BE2C (cell line): ENCODE data around the gene MRNIP.

Experiments
- DNase-seq: peaks from one replicate; pipeline ENCODE4 v3.0.0-alpha.2; 2020
- H3K27me3 ChIP-seq: fragments of 250-450 bp; sonication (Bioruptor Pico); 2 replicates; pipeline ENCODE4 v1.5.1; 2020; ENCODE audit warnings: mild to moderate bottlenecking
- H3K36me3 ChIP-seq: fragments of 250-450 bp; sonication (Bioruptor Pico); 2 replicates; pipeline ENCODE4 v1.5.1; 2020; ENCODE audit warnings: mild to moderate bottlenecking
- H3K4me1 ChIP-seq: fragments of 250-450 bp; sonication (Bioruptor Pico); 2 replicates; pipeline ENCODE4 v1.5.1; 2020
- H3K4me3 ChIP-seq: 2 replicates; pipeline ENCODE4 v1.5.1; 2011; ENCODE audit warnings: low read depth, low read length
- H3K9me3 ChIP-seq: fragments of 250-450 bp; sonication (Bioruptor Pico); 2 replicates; pipeline ENCODE4 v1.5.1; 2020
- TF ChIP-seq, protein P1 (sequence below): IDR thresholded peaks from 2 replicates; pipeline ENCODE4 v1.5.1; 2012; ENCODE audit warnings: mild to moderate bottlenecking, low read depth, low read length

Gene MRNIP

DNA sequence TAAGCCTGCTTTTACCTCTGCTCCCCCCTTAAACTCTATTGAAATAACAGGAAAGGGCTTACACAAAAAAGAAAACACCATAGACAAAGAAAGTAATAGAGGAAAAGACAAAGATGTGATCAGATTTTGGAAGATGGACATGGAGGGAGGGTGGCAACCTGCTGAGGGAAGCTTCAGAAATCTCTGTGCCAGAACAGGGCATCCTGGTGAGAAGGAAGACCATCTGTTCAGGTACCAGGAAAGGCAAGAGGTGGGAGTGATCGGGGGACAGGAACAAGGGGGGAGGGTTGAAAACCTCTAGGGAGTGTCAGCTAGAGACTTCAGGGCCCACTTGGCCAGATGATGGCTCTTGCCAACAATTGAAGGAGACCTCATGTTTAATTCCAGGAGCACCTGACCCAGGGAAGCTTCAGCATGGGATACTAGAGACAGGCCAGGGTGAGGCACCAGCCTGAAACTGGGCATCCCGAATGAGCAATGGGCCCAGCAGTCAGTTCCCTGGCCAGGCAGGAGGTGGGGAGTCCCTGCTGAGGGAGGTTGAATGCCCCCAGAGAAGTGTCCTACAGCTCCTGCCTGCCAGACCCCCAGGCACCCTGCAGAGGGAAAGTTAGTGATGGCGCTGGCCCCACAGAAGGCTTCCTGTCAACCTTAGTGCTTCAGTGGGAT is 29.7 kb downstream of the MRNIP start:
- Histone ChIP-seq H3K36me3 (peaks cover 89% of the 10 kb centered on the region), H3K4me1 (no peaks in the 10 kb centered on the region), H3K4me3 (no peak overlapping the region), H3K27me3 (no peaks in the 10 kb centered on the region), H3K9me3 (no peaks in the 10 kb centered on the region)
- no peak for DNase-seq
- TF ChIP-seq, protein P1, sequence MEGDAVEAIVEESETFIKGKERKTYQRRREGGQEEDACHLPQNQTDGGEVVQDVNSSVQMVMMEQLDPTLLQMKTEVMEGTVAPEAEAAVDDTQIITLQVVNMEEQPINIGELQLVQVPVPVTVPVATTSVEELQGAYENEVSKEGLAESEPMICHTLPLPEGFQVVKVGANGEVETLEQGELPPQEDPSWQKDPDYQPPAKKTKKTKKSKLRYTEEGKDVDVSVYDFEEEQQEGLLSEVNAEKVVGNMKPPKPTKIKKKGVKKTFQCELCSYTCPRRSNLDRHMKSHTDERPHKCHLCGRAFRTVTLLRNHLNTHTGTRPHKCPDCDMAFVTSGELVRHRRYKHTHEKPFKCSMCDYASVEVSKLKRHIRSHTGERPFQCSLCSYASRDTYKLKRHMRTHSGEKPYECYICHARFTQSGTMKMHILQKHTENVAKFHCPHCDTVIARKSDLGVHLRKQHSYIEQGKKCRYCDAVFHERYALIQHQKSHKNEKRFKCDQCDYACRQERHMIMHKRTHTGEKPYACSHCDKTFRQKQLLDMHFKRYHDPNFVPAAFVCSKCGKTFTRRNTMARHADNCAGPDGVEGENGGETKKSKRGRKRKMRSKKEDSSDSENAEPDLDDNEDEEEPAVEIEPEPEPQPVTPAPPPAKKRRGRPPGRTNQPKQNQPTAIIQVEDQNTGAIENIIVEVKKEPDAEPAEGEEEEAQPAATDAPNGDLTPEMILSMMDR: no peak

DNA sequence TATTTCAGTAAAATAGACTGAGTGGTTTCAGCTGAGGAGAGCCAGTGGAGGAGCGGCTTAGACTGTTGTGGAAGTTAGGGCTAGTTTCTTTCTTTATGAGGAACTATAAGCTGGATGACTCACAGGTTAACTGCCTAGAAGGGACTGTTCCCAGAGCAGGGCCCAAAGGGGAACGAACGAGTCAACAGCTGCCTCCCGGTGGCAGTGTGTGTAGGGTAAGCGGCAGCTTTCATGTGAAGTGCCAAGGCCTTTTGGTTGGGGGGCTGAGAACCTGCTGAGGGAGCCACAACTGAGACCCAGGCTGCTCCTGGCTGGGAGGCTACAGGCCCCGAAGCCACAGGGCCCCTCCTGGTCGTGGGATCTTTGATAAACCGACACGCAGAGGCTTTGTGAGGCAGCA is 30.9 kb downstream of the MRNIP start:
- H3K9me3 ChIP-seq: no peaks in the 10 kb centered on the region
- no peak for DNase-seq
- H3K27me3 ChIP-seq: no peaks in the 10 kb centered on the region
- no peak overlapping the region for H3K4me3 ChIP-seq
- H3K36me3 ChIP-seq: peaks cover 86% of the 10 kb centered on the region
- TF ChIP-seq, protein P1: no peak
- H3K4me1 ChIP-seq: no peaks in the 10 kb centered on the region

DNA sequence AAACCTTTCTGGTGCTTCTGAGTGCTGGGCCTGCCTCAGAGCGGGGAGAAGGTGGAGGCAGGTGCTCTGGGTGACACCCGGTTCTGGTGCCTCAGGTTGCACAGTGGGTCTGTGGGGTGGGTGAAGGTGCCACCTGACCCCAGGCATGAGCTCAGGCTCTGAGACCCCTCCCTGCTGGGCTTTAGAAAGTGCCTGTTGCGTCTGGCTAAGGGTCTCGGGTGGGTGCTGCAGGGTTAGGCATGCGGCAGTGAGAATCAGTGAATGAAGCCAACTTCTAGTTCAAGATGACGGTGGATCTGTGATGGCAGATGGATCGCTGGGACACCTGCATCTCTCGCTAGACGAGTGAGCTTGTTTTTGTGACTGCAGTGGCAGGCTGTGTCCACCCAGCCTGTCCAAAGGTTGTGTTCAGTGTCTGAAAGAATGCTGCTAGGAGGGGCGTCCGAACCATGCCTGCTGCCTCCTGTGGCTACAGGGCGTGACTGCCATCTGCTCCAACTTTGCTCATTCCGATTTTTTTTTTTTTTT is 32.9 kb downstream of the MRNIP start:
- no peaks in the 10 kb centered on the region for H3K9me3 ChIP-seq

DNA sequence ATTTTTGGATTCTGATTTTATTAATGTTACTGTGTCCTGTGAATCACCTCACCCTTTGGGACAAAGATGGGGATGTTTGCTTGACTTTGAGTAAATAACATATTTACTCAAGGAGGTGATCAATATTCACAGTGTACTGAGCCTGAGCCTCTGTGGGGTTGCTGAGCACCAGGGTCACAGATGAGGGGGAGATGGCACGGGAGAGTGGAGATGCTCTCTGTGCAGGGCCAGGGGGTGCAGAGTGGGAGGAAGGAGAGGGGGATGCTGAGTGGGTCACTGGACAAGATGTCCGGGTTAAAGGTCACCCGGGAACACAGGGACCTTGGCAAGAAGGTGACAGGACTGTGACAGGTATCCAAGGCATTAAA is 33.9 kb downstream of the MRNIP start:
- no peak for DNase-seq
- H3K9me3 ChIP-seq: no peaks in the 10 kb centered on the region
- peaks cover 10% of the 10 kb centered on the region for H3K4me1 ChIP-seq
- peaks cover 62% of the 10 kb centered on the region for H3K36me3 ChIP-seq
- TF ChIP-seq, protein P1: no peak
- no peak overlapping the region for H3K4me3 ChIP-seq
- H3K27me3 ChIP-seq: no peaks in the 10 kb centered on the region

More for the DNA sequence above, 32.9 kb downstream of the MRNIP start:
- Histone ChIP-seq H3K4me1 (peaks cover 3% of the 10 kb centered on the region; the same call in 1 of the 2 replicates), H3K27me3 (no peaks in the 10 kb centered on the region), H3K4me3 (no peak overlapping the region), H3K36me3 (peaks cover 71% of the 10 kb centered on the region)
- TF ChIP-seq, protein P1: no peak
- no peak for DNase-seq

DNA sequence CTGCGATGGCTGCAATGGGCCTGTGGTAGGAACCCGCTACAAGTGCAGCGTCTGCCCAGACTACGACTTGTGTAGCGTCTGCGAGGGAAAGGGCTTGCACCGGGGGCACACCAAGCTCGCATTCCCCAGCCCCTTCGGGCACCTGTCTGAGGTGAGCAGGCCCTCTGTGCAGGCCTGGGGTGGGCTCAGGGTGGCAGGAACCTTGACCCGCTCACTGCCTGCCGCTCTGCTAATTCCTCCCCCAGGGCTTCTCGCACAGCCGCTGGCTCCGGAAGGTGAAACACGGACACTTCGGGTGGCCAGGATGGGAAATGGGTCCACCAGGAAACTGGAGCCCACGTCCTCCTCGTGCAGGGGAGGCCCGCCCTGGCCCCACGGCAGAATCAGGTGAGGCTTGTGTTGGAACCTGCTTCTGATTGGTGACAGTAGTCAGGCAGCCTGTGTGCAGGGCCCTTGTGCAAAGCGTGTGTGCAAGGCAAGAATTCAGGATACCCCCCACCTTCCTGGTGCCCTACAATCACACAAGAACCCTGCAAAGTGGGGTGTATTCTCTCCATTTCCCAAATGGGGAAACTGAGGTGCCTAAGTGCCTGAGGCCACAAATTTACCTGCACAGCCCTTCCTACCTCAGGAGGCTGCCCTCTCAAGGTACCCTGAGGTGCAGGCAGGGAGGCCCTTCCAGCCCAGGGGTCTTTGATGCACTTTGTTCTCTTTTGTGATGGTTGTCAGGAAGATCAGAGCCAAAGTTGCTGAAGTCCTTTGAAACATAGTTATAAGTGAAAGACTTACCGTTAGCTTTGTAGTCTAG is 34.5 kb downstream of the MRNIP start:
- Histone ChIP-seq H3K36me3 (peaks cover 60% of the 10 kb centered on the region), H3K27me3 (no peaks in the 10 kb centered on the region), H3K9me3 (no peaks in the 10 kb centered on the region), H3K4me3 (no peak overlapping the region), H3K4me1 (peaks cover 16% of the 10 kb centered on the region)
- no peak for DNase-seq
- TF ChIP-seq, protein P1: no peak
